Renal pelvis (tissue), 4 donors: Measurements from ENCODE around the gene BSN. TPM values are rescaled to one million over a fixed set of nuclear protein-coding genes. Genes with fewer than 3 reads are reported as not detected.
A peak's percentile ranks its signal among the peaks of the same experiment; 100 is the strongest.

Source experiments
- DNase-seq: peaks from one replicate; pipeline ENCODE4 v3.0.0-alpha.2; 2013
- polyA plus RNA-seq, 3 donors: library from polyadenylated mRNA; unstranded; fragments of 120-200 nt; gene quantifications; one replicate each; pipeline ENCODE4 v1.2.1, GENCODE V29; 2013; ENCODE audit not compliant: insufficient read length in 3 of 3

BSN gene
- polyA plus RNA-seq, 3 donors, result 1.6 to 2.1 (median 2.0) TPM

GRCh38 chr3:49602049-49602554, 47.8 kb downstream of the BSN start:
- no peak for DNase-seq

GRCh38 chr3:49602877-49603411, 48.7 kb downstream of the BSN start:
- DNase-seq, result no peak

- no peak for DNase-seq
Measured at GRCh38 chr3:49606427-49606826, 52.1 kb downstream of the BSN start.

- DNase-seq, result no peak
Measured at GRCh38 chr3:49607105-49607591, 52.9 kb downstream of the BSN start.

- no peak for DNase-seq
Measured at GRCh38 chr3:49607796-49608195, 53.5 kb downstream of the BSN start.

GRCh38 chr3:49609314-49609713, 55.0 kb downstream of the BSN start:
- DNase-seq, result no peak

- no peak for DNase-seq
Measured at GRCh38 chr3:49609815-49610214, 55.5 kb downstream of the BSN start.

GRCh38 chr3:49610666-49611280, 56.5 kb downstream of the BSN start:
- DNase-seq, result no peak

GRCh38 chr3:49611291-49611690, 57.0 kb downstream of the BSN start:
- DNase-seq, result no peak

GRCh38 chr3:49611719-49612118, 57.4 kb downstream of the BSN start:
- DNase-seq, result no peak

GRCh38 chr3:49614936-49615335, 60.7 kb downstream of the BSN start:
- no peak for DNase-seq

GRCh38 chr3:49616061-49616460, 61.8 kb downstream of the BSN start:
- no peak for DNase-seq

GRCh38 chr3:49616491-49616941, 62.2 kb downstream of the BSN start:
- peak; percentile 66 for DNase-seq

GRCh38 chr3:49617390-49618013, 63.2 kb downstream of the BSN start:
- no peak for DNase-seq

- DNase-seq, result no peak
Measured at GRCh38 chr3:49618412-49618811, 64.1 kb downstream of the BSN start.

GRCh38 chr3:49619649-49620048, 65.4 kb downstream of the BSN start:
- no peak for DNase-seq

- no peak for DNase-seq
Measured at GRCh38 chr3:49620728-49621127, 66.5 kb downstream of the BSN start.

- no peak for DNase-seq
Measured at GRCh38 chr3:49623071-49623470, 68.8 kb downstream of the BSN start.

- DNase-seq, result no peak
Measured at GRCh38 chr3:49625071-49625470, 70.8 kb downstream of the BSN start.

GRCh38 chr3:49626101-49626581, 71.9 kb downstream of the BSN start:
- DNase-seq, result no peak

GRCh38 chr3:49626796-49627195, 72.5 kb downstream of the BSN start:
- no peak for DNase-seq

GRCh38 chr3:49627634-49628033, 73.4 kb downstream of the BSN start:
- DNase-seq, result no peak

- DNase-seq, result no peak
Measured at GRCh38 chr3:49628249-49628648, 74.0 kb downstream of the BSN start.
